Astrocyte of the cerebellum (primary cell): Measurements from ENCODE around the gene CPNE9.
A peak's percentile ranks its signal among the peaks of the same experiment; 100 is the strongest.

Experiments used
- DNase-seq: peaks from one replicate; pipeline ENCODE4 v3.0.0-alpha.2; 2011; ENCODE audit warnings: low read depth
- H3K4me3 ChIP-seq: 2 replicates; pipeline ENCODE4 v1.5.1; 2011; ENCODE audit warnings: mild to moderate bottlenecking, low read depth, low read length, moderate library complexity
- in situ Hi-C: cut with HindIII; loops from 2 replicates; pipeline ENCODE4 v1.10.0; 2017; ENCODE audit warnings: low sequenced_read_pairs
- TF ChIP-seq, protein P1 (sequence below): IDR thresholded peaks from 2 replicates; pipeline ENCODE4 v1.5.1; 2012; ENCODE audit warnings: low read length, low read depth, moderate library complexity, mild to moderate bottlenecking; ENCODE audit errors: missing control alignments

CPNE9 gene

DNA sequence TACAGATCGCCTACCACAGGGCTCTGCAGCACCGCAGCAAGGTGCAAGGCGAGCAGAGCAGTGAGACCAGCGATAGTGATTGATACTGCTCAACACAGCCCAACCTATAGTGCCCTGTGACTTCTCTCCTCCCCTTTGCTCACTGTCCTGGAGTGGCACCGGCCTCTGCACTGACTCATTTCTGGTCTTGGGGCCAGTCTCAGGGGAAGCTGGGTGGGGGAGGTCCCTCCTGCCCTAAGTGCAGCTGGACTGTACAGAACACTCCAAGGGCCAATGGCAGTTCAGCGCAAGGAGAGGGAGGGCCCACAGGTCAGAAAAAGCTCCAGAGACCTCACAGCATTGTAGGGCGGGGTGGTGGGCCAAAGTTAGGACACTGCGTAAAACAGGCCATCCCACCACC, 43.6 kb downstream of the CPNE9 start:
- in situ Hi-C loops = no loop called here
- DNase-seq = no peak
- TF ChIP-seq, protein P1, sequence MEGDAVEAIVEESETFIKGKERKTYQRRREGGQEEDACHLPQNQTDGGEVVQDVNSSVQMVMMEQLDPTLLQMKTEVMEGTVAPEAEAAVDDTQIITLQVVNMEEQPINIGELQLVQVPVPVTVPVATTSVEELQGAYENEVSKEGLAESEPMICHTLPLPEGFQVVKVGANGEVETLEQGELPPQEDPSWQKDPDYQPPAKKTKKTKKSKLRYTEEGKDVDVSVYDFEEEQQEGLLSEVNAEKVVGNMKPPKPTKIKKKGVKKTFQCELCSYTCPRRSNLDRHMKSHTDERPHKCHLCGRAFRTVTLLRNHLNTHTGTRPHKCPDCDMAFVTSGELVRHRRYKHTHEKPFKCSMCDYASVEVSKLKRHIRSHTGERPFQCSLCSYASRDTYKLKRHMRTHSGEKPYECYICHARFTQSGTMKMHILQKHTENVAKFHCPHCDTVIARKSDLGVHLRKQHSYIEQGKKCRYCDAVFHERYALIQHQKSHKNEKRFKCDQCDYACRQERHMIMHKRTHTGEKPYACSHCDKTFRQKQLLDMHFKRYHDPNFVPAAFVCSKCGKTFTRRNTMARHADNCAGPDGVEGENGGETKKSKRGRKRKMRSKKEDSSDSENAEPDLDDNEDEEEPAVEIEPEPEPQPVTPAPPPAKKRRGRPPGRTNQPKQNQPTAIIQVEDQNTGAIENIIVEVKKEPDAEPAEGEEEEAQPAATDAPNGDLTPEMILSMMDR = no peak
- no peak overlapping the region for H3K4me3 ChIP-seq

DNA sequence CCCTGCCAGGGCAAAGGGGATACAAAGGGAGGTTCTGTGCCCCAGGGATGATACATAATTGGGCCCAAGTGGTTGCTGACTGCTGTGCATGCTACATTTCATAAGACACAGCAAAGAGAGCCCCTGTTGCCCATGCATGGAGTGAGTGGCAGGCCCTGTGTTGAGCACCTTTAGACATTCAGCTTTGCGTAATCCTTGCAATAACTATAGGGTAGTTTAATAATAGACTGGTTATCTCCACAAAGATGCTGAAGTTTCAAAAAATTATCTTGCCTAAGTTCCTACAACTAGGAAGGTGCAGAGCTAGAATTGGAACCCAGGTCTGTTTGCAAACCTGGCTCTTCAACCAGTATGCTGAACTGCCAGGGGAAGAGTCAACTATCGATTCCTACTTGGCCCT, 44.4 kb downstream of the CPNE9 start:
- no peak for DNase-seq
- H3K4me3 ChIP-seq = no peak overlapping the region
- TF ChIP-seq, protein P1 = no peak
- in situ Hi-C loops = no loop called here

DNA sequence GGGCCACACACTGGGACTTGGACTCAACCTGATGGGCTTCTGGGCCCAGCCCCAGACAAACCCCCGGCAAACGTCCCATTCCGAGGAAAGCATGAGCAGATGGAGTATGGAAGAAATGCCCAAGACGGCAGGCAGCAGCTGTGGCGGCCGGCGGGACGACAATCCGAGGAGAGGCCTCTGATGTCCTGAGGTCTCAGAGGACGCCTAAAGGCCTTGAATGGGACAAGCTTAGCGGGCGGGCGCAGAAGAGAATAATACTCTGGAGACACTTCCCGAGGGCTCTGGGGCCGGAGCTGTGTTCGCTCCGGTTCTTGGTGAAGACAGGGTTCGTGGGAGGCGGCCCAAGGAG, 45.6 kb downstream of the CPNE9 start:
- no peak for DNase-seq
- peak overlapping the region; percentile 84 for H3K4me3 ChIP-seq
- TF ChIP-seq, protein P1 = no peak
- in situ Hi-C loops = no loop called here

DNA sequence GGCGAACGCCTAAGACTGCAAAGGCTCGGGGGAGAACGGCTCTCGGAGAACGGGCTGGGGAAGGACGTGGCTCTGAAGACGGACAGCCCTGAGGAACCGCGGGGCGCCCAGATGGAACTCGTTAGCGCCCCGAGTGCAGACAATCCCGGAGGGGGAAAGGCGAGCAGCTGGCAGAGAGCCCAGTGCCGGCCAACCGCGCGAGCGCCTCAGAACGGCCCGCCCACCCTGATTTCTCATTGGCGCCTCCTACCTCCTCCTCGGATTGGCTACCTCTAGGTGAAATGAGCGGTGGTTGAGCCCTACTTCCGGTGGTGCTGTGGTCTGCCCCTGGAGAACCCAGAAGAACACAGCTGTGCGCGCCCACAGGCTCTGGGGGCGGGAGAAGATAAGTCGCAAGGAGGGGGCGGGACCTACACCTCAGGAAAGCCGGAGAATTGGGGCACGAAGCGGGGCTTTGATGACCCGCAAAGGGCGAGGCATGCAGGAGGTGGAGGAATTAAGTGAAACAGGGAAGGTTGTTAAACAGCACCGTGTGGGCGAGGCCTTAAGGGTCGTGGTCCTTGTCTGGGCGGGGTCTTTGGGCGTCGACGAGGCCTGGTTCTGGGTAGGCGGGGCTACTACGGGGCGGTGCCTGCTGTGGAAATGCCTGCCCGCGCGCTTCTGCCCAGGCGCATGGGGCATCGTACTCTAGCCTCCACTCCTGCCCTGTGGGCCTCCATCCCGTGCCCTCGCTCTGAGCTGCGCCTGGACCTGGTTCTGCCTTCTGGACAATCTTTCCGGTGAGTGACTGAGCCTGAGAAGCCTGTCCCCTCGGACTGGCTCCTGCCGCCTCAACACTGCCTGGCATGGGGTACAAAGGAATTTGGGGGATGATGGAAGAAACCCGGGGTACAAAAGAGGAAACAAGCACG, 46.3 kb downstream of the CPNE9 start, which contains the start of gene OGG1:
Gene OGG1 (plus strand): TSS at position 308 of the 911 bp plus-strand sequence. CDS start 335 bp downstream, at position 643.
- DNase-seq = peak; percentile 97
- TF ChIP-seq, protein P1 = no peak
- peak within 1 kb of the TSS; percentile 84 for H3K4me3 ChIP-seq
- in situ Hi-C loops = no loop called here

DNA sequence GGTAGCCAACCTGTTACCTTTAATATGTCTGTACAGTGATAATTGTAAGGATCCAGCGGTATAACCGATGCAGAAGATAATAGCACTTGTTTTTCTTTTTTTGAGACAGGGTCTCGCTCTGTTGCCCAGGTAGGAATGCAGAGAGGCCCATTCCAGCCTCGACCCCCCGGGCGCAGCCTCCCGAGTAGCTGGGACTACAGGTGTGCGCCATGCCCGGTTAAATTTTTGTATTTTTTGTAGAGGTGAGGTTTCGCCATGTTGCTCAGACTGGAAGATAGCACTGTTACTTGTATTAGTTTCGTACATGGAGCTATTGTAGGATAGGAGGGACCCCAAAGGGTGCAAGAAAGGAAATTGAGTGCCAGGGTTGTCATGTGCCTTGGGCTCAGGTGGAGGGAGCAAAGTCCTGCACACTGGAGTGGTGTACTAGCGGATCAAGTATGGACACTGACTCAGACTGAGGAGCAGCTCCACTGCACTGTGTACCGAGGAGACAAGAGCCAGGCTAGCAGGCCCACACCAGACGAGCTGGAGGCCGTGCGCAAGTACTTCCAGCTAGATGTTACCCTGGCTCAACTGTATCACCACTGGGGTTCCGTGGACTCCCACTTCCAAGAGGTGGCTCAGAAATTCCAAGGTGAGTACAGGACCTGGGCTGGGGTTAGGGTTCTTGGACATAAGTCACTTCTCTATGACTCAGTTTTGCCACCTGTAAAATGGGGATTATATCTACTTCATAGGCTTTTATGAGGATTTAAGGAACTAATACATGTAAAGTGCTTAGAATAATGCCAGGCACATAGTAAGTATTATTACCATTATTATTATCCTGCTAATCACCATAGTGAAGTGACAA, 47.2 kb downstream of the CPNE9 start:
- TF ChIP-seq, protein P1 = no peak
- peak overlapping the region; percentile 84 for H3K4me3 ChIP-seq
- in situ Hi-C loops = no loop called here
- DNase-seq = no peak

DNA sequence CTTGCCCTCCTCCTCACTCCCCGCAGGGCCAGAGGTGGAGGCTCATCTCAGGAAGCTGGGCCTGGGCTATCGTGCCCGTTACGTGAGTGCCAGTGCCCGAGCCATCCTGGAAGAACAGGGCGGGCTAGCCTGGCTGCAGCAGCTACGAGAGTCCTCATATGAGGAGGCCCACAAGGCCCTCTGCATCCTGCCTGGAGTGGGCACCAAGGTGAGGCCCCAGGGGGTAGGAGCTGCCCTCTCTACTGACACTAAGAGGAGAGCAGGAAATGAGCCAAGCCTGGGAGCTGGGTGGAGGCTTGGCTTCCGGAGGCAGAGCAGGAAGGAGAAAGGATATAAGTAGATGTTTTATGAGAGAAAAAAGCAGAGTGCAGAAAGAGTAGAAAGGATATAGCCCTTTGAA, 51.0 kb downstream of the CPNE9 start:
- in situ Hi-C loops = no loop called here
- TF ChIP-seq, protein P1 = no peak
- H3K4me3 ChIP-seq = no peak overlapping the region
- no peak for DNase-seq
